CD4-positive, alpha-beta memory T cell (primary cell): ENCODE data around the gene TMEM163. TPM values are rescaled to one million over a fixed set of nuclear protein-coding genes. Genes with fewer than 3 reads are reported as not detected.
"Not testable (repeated sequence)": the region's sequence is repeated elsewhere in the genome, so short reads cannot be mapped to it uniquely, and the experiment has no call there.

Source experiments
- CTCF ChIA-PET: fragments of 350-600 bp; sonication (Branson Sonifier 250); formaldehyde crosslinking; loops from one replicate; lab custom pipeline; 2021; ENCODE audit warnings: inconsistent platforms; ENCODE audit not compliant: partially characterized antibody; lab: Charles Lee
- POLR2A ChIA-PET: fragments of 350-600 bp; sonication (Branson Sonifier 250); formaldehyde crosslinking; loops from one replicate; lab custom pipeline; 2021; ENCODE audit not compliant: partially characterized antibody; lab: Charles Lee
- DNase-seq, 5 donors: peaks; one replicate each; pipeline versions ENCODE4 v3.0.0 to v3.0.0-alpha.2; 2020 to 2022; ENCODE audit warnings: mixed read lengths in 1 of 5
- H3K27ac ChIP-seq: one replicate; pipeline ENCODE4 v1.7.0; 2013; ENCODE audit warnings: low read depth, low read length
- H3K27me3 ChIP-seq: 2 replicates; pipeline ENCODE4 v1.7.0; 2013; ENCODE audit warnings: mild to moderate bottlenecking, low read length, moderate library complexity; ENCODE audit not compliant: insufficient read depth
- H3K36me3 ChIP-seq: 2 replicates; pipeline ENCODE4 v1.7.0; 2013; ENCODE audit warnings: mild to moderate bottlenecking, low read length, moderate library complexity; ENCODE audit not compliant: insufficient read depth
- H3K4me1 ChIP-seq: 2 replicates; pipeline ENCODE4 v1.7.0; 2013; ENCODE audit warnings: mild to moderate bottlenecking, low read length, moderate library complexity; ENCODE audit not compliant: insufficient read depth
- H3K4me3 ChIP-seq, 2 donors: one replicate each; pipeline ENCODE4 v1.7.0; 2013; ENCODE audit warnings: low read length in 2 of 2, mild to moderate bottlenecking in 1 of 2
- H3K9me3 ChIP-seq, 2 donors: one replicate each; pipeline ENCODE4 v1.7.0; 2013; ENCODE audit warnings: low read length in 2 of 2, control low read depth in 1 of 2; ENCODE audit not compliant: control insufficient read depth in 1 of 2
- H3K27ac Mint-ChIP-seq, 7 donors: one replicate each; pipeline ENCODE4 v1.8.0; 2020 to 2021; ENCODE audit warnings: mixed read lengths in 7 of 7, mild to moderate bottlenecking in 6 of 7, inconsistent platforms in 3 of 7, moderate library complexity in 3 of 7
- H3K27me3 Mint-ChIP-seq, 2 donors: one replicate each; pipeline ENCODE4 v1.8.0; 2020 to 2021; ENCODE audit warnings: mixed read lengths in 2 of 2
- H3K36me3 Mint-ChIP-seq, 2 donors: one replicate each; pipeline ENCODE4 v1.8.0; 2020 to 2021; ENCODE audit warnings: mixed read lengths in 2 of 2, inconsistent platforms in 1 of 2, mild to moderate bottlenecking in 1 of 2
- H3K4me1 Mint-ChIP-seq, 4 donors: one replicate each; pipeline ENCODE4 v1.8.0; 2020 to 2021; ENCODE audit warnings: mixed read lengths in 4 of 4, mild to moderate bottlenecking in 1 of 4
- H3K4me3 Mint-ChIP-seq, 8 donors: one replicate each; pipeline ENCODE4 v1.8.0; 2020 to 2021; ENCODE audit warnings: mixed read lengths in 8 of 8, mild to moderate bottlenecking in 7 of 8, moderate library complexity in 6 of 8, inconsistent platforms in 3 of 8
- H3K9me3 Mint-ChIP-seq, 8 donors: one replicate each; pipeline ENCODE4 v1.8.0; 2020 to 2021; ENCODE audit warnings: mixed read lengths in 8 of 8, mild to moderate bottlenecking in 5 of 8, inconsistent platforms in 3 of 8, moderate library complexity in 1 of 8
- intact Hi-C: fragments of 100-400 bp; cut with micrococcal nuclease; formaldehyde crosslinking; loops from one replicate; pipeline ENCODE4 v1.15.1; 2023
- polyA plus RNA-seq, 2 donors: library from polyadenylated mRNA; unstranded; fragments of 300-500 nt; fragmentation: Illumina TruSeq; gene quantifications; one replicate each; pipeline ENCODE4 v1.2.3, GENCODE V29; 2021
- total RNA-seq, 2 experiments: library from RNA; stranded (reverse); gene quantifications; one replicate each; pipeline ENCODE4 v1.2.3, GENCODE V29; 2021

Gene TMEM163
- total and polyA plus RNA-seq, 4 experiments from 2014 or later = 0.47 TPM; not detected in 3

DNA sequence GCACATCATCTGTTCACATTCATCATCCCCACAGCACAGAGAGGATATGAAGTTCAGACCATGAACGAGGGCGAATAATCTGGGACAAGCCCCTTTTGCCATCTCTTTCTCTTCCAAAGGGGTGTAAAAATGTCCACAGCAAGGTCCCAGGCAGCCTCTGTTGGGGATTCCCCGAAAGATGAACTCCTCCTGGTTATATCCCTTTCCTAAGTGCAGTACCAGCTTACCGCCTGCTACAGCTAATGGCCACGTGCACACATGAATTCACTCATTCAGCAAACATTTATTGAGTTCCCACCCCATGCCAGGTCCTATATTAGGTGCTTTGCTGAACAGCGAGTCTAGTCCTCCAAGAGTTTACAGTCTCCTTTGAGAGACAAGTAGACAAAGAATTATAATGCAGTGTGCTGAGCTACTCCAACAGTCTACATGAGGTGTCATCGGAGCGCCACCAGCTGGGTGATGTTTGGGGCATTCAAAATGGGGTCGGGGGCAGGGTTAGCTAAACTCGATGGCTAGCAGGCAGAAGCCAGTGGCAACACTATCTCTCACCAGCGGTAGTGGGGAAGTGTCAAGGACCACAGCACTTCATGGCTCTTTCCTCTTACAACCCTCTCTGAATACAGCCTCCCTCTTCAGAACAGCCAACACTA lies 228.9 kb downstream of the TMEM163 start:
- no peak overlapping the region for H3K27ac Mint-ChIP-seq
- intact Hi-C loops = no loop called here
- Histone ChIP-seq H3K27ac (no peak overlapping the region), H3K27me3 (no peaks in the 10 kb centered on the region), H3K9me3 (no peaks in the 10 kb centered on the region), H3K4me1 (no peaks in the 10 kb centered on the region), H3K4me3 (no peak overlapping the region), H3K36me3 (no peaks in the 10 kb centered on the region)
- no peaks in the 10 kb centered on the region for H3K9me3 Mint-ChIP-seq
- ChIA-PET POLR2A (no interaction called here), CTCF (no interaction called here)
- H3K4me1 Mint-ChIP-seq = peaks cover 0 to 2% (median 0%) of the 10 kb centered on the region in 4 donors
- no peaks in the 10 kb centered on the region for H3K36me3 Mint-ChIP-seq
- DNase-seq = no peak
- H3K4me3 Mint-ChIP-seq = no peak overlapping the region
- peaks cover 0 to 8% of the 10 kb centered on the region in 2 donors for H3K27me3 Mint-ChIP-seq

DNA sequence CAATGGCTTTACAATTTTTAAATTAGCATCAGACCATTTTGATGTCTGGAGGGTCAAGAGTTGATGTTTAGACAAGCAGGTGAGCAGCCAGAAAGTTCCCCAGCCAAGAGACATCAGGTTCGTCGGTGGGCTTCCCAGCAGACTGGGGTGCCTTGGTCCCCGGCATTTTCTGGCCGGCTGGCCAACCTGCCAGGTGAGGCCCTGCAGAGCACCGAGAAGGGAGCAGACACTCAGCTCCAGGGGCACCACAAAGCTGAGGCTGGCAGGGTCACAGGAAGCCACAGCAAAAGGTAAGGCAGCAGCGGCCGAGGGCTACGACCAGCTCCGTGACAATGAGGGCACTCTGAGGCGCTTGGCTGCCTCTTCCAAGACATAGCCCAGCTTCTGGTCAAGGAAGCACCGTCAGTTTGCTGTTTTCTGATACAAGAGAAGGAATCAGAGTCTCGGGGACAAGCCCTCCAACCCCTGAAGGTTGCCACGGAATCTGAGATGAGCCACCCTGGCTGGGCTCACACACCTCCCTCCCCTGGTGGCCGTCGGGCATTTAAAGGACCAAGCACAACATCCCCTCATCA lies 235.9 kb downstream of the TMEM163 start:
- ChIA-PET CTCF (interaction anchor here (1.0 kb wide), 1 partner anchor 32 kb away, joined by 4 read pairs; no protein-coding TSS in a partner anchor), POLR2A (no interaction called here)
- H3K27ac ChIP-seq = no peak overlapping the region
- DNase-seq = no peak
- intact Hi-C loops = no loop called here
- H3K27me3 ChIP-seq = no peaks in the 10 kb centered on the region
- Mint-ChIP-seq H3K9me3 (peaks cover 0 to 2% (median 0%) of the 10 kb centered on the region in 8 donors), H3K27ac (no peak overlapping the region), H3K36me3 (no peaks in the 10 kb centered on the region), H3K27me3 (peaks cover 2 to 11% of the 10 kb centered on the region in 2 donors), H3K4me3 (no peak overlapping the region), H3K4me1 (no peaks in the 10 kb centered on the region)
- H3K4me3 ChIP-seq = no peak overlapping the region
- no peaks in the 10 kb centered on the region for H3K9me3 ChIP-seq
- no peaks in the 10 kb centered on the region for H3K4me1 ChIP-seq
- no peaks in the 10 kb centered on the region for H3K36me3 ChIP-seq

DNA sequence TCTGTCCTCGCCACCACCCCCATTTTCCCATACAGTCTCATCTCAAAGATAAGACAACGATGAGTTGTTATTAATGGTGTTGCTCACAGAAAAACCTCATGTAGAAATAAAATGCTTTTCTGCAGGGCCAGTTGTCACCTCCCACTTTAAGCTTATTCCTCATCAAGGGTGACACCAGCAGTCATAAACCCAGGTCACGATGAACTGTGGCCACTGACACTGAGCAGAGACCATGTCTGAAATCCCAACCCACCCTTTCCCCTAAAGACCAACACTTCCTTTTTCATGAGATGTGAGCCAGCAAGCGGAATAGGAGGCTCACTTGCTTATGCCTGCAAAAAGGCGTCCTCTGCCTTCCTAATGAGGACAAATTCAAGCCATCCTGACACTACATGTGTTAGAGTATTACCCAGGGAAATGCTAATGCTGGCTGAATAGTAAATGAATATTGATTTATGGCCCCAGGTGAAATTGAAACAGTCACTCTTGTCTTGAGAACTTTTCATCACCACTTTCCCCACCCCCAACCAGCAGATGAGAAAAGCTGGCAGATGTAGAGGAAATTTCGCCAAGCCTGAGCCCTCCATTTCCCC lies 236.6 kb downstream of the TMEM163 start:
- Histone ChIP-seq H3K27ac (no peak overlapping the region), H3K4me1 (no peaks in the 10 kb centered on the region), H3K27me3 (no peaks in the 10 kb centered on the region), H3K9me3 (no peaks in the 10 kb centered on the region), H3K36me3 (no peaks in the 10 kb centered on the region), H3K4me3 (no peak overlapping the region)
- Mint-ChIP-seq H3K4me3 (no peak overlapping the region), H3K36me3 (no peaks in the 10 kb centered on the region), H3K27me3 (peaks cover 2 to 11% of the 10 kb centered on the region in 2 donors), H3K9me3 (peaks cover 0 to 2% (median 0%) of the 10 kb centered on the region in 8 donors), H3K4me1 (no peaks in the 10 kb centered on the region), H3K27ac (no peak overlapping the region)
- POLR2A ChIA-PET = no interaction called here
- no peak for DNase-seq
- intact Hi-C loops = no loop called here
- CTCF ChIA-PET = interaction anchor here (1.0 kb wide), 1 partner anchor 31 kb away, joined by 4 read pairs; no protein-coding TSS in a partner anchor

DNA sequence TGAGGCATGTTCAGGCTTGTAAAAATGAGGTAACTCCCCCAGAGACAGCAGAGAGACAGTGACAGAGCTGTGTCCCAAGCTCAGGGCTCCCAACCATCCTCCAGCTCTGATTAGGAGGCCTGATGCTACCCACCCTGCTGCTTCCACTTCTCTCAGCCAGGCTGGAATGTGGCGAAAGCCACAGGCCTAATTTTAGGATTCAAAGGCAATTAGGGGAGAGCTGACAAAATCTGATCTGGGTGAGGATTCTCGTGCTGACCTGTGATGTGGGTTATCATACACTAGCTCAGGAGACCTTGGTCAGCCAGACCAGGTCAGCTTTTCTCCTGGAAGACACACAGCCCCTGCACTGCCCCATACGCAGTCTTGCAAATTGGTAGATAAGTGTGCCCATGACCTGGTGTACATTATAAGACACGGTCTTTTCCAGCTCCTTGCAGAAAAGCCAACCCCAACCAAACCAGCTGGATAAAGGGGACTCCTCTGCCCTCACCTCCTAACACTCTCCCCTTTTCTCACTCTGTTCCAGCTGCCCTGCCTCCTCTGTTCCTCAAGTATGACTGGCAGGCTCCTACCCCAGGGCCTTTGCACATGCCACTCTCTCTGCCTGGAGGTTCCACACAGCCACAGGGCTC lies 239.0 kb downstream of the TMEM163 start:
- H3K27ac ChIP-seq = no peak overlapping the region
- intact Hi-C loops = no loop called here
- H3K9me3 ChIP-seq = no peaks in the 10 kb centered on the region
- no peak for DNase-seq
- no peak overlapping the region for H3K27ac Mint-ChIP-seq
- H3K9me3 Mint-ChIP-seq = peaks cover 0 to 4% (median 0%) of the 10 kb centered on the region in 8 donors
- no peaks in the 10 kb centered on the region for H3K4me1 ChIP-seq
- peaks cover 2 to 11% of the 10 kb centered on the region in 2 donors for H3K27me3 Mint-ChIP-seq
- ChIA-PET CTCF (no interaction called here), POLR2A (no interaction called here)
- no peaks in the 10 kb centered on the region for H3K36me3 ChIP-seq
- H3K36me3 Mint-ChIP-seq = no peaks in the 10 kb centered on the region
- no peak overlapping the region for H3K4me3 ChIP-seq
- no peak overlapping the region for H3K4me3 Mint-ChIP-seq
- no peaks in the 10 kb centered on the region for H3K4me1 Mint-ChIP-seq
- no peaks in the 10 kb centered on the region for H3K27me3 ChIP-seq

DNA sequence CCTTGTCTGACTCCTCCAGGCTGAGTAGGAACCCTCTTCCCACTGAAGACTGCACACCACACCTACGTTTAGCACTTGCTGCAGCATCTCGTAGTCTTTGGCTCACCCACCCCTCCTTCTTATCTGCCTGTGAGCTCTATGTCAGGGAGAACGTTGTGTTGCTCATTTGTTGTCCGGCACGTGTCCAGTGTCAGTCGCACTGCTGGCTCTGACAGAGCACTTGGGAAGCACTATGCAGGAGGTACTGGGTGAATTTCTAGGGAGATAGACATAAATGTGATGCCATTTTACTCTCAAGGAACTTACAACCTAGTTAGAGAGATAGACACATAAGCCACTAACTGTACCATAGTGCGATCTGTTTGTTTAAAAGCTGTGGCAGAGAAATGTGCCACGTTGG lies 241.8 kb downstream of the TMEM163 start:
- H3K27ac ChIP-seq, H3K36me3 Mint-ChIP-seq, H3K4me1 ChIP-seq, H3K27ac Mint-ChIP-seq, CTCF ChIA-PET, POLR2A ChIA-PET, H3K27me3 ChIP-seq, H3K4me1 Mint-ChIP-seq, H3K9me3 ChIP-seq, H3K4me3 Mint-ChIP-seq, intact Hi-C loops, DNase-seq, H3K27me3 Mint-ChIP-seq, H3K36me3 ChIP-seq, H3K4me3 ChIP-seq: not testable (repeated sequence)
- peaks cover 6 to 30% (median 21%) of the 10 kb centered on the region in 8 donors for H3K9me3 Mint-ChIP-seq

DNA sequence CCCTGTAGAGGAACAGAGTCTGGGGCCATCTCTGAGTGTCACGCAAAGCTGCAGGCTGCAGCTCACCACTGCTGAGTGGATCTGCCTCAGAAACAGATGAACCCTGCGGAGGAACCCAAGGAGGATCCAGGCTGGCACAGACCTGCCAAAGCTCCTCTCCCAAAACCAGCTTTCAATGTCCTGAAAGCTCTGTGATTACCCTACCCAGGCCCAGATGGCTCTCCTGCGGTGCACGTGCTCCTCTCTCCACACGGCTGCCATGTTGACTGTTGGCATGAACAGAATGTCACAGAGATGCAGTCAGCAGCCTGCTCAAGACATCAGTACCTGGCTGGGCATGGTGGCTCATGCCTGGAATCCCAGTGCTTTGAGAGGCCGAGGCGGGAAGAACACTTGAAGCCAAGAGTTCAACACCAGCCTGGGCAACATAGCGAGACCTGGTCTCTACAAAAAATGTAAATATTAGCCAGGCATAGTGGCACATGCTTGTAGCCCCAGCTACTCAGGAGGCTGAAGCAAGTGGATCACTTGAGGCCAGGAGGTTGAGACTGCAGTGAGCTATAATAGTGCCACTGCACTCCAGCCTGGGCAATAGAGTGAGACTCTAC lies 248.1 kb downstream of the TMEM163 start:
- CTCF ChIA-PET = interaction anchor here (1.1 kb wide), 1 partner anchor 10 kb away, joined by 3 read pairs; no protein-coding TSS in a partner anchor
- peaks cover 0 to 4% of the 10 kb centered on the region in 2 donors for H3K27me3 Mint-ChIP-seq

More for the DNA sequence above, 248.1 kb downstream of the TMEM163 start:
- no peaks in the 10 kb centered on the region for H3K36me3 Mint-ChIP-seq
- H3K27me3 ChIP-seq = no peaks in the 10 kb centered on the region
- H3K27ac ChIP-seq = no peak overlapping the region
- H3K27ac Mint-ChIP-seq = no peak overlapping the region
- H3K9me3 ChIP-seq = no peaks in the 10 kb centered on the region
- H3K4me3 Mint-ChIP-seq = no peak overlapping the region
- H3K4me1 Mint-ChIP-seq = no peaks in the 10 kb centered on the region
- intact Hi-C loops = no loop called here
- H3K36me3 ChIP-seq = no peaks in the 10 kb centered on the region
- DNase-seq = no peak
- peaks cover 6 to 32% (median 24%) of the 10 kb centered on the region in 8 donors for H3K9me3 Mint-ChIP-seq
- H3K4me1 ChIP-seq = no peaks in the 10 kb centered on the region
- H3K4me3 ChIP-seq = no peak overlapping the region
- POLR2A ChIA-PET = no interaction called here
